ENCODE measurements around the gene GRIK3.

- no peak for TF ChIP-seq CTCF (IDR thresholded peaks at IDR 0.05)
- TF ChIP-seq POLR2A (IDR thresholded peaks at IDR 0.05), result no peak
These were observed 38.2 kb downstream of the GRIK3 start for GRCh38 chr1:36996106-36996505.
